GM18498 (cell line): ENCODE measurements around the gene GABPB2.
A peak's percentile ranks its signal among the peaks of the same experiment; 100 is the strongest.

Experiments
- ATAC-seq: cut with Tn5 transposase; IDR thresholded peaks from one replicate; pipeline ENCODE4 v1.9.1; 2021; ENCODE audit warnings: mild to moderate bottlenecking, moderate library complexity; ENCODE audit not compliant: unreplicated experiment

GABPB2 gene

GRCh38 chr1:151131701-151132334, 61.3 kb downstream of the GABPB2 start:
- ATAC-seq, result no peak

GRCh38 chr1:151132335-151133017, 61.9 kb downstream of the GABPB2 start:
- ATAC-seq, result no peak

- no peak for ATAC-seq
Observed at GRCh38 chr1:151133018-151133806, 62.7 kb downstream of the GABPB2 start.

GRCh38 chr1:151134396-151134795, 63.8 kb downstream of the GABPB2 start:
- no peak for ATAC-seq

GRCh38 chr1:151134991-151135390, 64.4 kb downstream of the GABPB2 start:
- no peak for ATAC-seq

- no peak for ATAC-seq
Observed at GRCh38 chr1:151135433-151136385, 65.1 kb downstream of the GABPB2 start.

- ATAC-seq, result no peak
Observed at GRCh38 chr1:151137789-151138188, 67.2 kb downstream of the GABPB2 start.

- no peak for ATAC-seq
Observed at GRCh38 chr1:151142411-151143056, 72.0 kb downstream of the GABPB2 start.

GRCh38 chr1:151143057-151143435, 72.5 kb downstream of the GABPB2 start:
- ATAC-seq, result no peak

GRCh38 chr1:151143986-151144385, 73.4 kb downstream of the GABPB2 start:
- no peak for ATAC-seq

- no peak for ATAC-seq
Observed at GRCh38 chr1:151144474-151145303, 74.1 kb downstream of the GABPB2 start.

- ATAC-seq, result no peak
Observed at GRCh38 chr1:151145304-151146071, 74.9 kb downstream of the GABPB2 start.

- ATAC-seq, result peak; percentile 5
Observed at GRCh38 chr1:151146072-151146411, 75.5 kb downstream of the GABPB2 start.

- ATAC-seq, result peak; percentile 99
Observed at GRCh38 chr1:151146412-151147131, 76.0 kb downstream of the GABPB2 start, which contains the start of gene SEMA6C. Gene SEMA6C (minus strand): TSS chr1:151146631. CDS start chr1:151142621, 4,010 bp downstream.

- no peak for ATAC-seq
Observed at GRCh38 chr1:151147132-151147503, 76.6 kb downstream of the GABPB2 start.

GRCh38 chr1:151147665-151148064, 77.1 kb downstream of the GABPB2 start:
- ATAC-seq, result no peak

GRCh38 chr1:151156515-151156819, 85.9 kb downstream of the GABPB2 start, which contains the start of gene TNFAIP8L2:
Gene TNFAIP8L2 (plus strand): TSS chr1:151156649. CDS start chr1:151158698, 2,049 bp downstream.
- peak; percentile 81 for ATAC-seq

GRCh38 chr1:151157067-151157531, 86.5 kb downstream of the GABPB2 start:
- ATAC-seq, result no peak
